Measurements from ENCODE around the gene C2orf92.

The C2orf92 gene

GRCh38 chr2:97730245-97730644 is 60.7 kb downstream of the C2orf92 start:
- DNase-seq (ENCODE audit: low read depth, low spot score), result no peak

- no peak for DNase-seq (ENCODE audit: low read depth, low spot score)
Measured at GRCh38 chr2:97731274-97732020, 61.9 kb downstream of the C2orf92 start.

DNA sequence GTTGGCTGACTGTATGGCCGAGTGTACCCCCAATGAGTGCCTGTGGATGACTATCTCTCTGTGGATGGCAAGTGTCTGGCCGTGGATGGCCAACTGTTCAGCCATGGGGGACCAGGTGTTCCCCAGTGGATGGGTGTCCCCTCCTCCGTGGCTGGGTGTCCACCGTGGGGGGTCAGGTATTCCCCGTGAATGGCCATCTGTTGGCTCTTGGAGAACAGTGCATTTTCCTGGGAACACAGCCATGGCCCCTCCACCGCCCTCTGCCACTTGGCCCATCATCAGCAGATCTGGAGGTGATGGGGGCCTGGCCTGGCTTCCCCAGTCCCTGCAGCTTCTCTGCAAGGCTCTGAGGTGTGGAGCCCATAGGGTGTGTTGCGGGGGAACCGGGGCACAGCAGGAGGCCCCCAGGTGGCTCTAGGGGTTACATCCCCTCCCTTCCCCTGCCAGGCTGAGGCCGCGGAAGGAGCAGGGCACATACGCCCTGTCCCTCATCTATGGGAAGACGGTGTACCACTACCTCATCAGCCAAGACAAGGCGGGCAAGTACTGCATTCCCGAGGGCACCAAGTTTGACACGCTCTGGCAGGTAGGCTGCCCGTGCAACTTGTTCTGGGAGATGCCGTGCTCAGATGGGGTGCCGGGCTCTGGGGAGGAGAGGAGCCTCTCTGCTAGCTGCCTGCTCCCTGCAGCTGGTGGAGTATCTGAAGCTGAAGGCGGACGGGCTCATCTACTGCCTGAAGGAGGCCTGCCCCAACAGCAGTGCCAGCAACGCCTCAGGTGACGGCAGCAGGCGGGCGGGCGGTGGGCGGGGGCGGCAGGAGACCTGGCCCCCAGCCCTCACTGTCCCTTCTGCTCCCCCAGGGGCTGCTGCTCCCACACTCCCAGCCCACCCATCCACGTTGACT is 63.2 kb downstream of the C2orf92 start:
- no peak for DNase-seq (ENCODE audit: low read depth, low spot score)

DNA sequence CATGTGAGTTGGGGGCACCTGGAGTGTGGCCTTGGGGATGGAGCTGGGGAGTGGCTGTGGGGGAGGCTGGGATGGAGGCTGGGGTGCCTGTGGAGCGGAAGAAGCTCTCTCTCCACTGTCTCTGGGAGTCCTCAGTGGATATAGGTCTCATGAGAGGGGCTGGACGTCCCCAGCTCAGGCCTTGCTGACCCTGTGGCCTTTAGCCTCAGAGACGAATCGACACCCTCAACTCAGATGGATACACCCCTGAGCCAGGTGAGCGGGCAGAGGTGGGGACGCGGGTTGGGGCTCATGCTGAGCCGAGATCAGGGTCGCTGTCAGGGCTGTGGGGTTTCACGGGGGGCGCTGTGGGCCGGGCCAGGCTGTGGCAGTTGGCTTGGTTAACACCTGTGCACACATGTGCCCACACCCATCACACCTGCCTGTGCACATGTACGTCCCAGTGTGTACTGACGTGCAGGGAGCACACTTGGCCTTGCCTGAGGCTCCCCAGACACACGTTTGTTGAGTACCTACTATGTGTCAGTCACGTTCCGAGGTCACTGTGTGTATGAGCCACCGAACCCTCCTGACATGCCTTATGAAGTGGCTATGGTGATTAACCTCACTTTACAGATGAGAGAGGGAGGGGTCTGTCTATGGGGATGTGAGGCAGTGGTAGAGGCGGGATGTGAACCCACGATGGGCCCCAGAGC is 64.0 kb downstream of the C2orf92 start:
- no peak for DNase-seq (ENCODE audit: low read depth, low spot score)

DNA sequence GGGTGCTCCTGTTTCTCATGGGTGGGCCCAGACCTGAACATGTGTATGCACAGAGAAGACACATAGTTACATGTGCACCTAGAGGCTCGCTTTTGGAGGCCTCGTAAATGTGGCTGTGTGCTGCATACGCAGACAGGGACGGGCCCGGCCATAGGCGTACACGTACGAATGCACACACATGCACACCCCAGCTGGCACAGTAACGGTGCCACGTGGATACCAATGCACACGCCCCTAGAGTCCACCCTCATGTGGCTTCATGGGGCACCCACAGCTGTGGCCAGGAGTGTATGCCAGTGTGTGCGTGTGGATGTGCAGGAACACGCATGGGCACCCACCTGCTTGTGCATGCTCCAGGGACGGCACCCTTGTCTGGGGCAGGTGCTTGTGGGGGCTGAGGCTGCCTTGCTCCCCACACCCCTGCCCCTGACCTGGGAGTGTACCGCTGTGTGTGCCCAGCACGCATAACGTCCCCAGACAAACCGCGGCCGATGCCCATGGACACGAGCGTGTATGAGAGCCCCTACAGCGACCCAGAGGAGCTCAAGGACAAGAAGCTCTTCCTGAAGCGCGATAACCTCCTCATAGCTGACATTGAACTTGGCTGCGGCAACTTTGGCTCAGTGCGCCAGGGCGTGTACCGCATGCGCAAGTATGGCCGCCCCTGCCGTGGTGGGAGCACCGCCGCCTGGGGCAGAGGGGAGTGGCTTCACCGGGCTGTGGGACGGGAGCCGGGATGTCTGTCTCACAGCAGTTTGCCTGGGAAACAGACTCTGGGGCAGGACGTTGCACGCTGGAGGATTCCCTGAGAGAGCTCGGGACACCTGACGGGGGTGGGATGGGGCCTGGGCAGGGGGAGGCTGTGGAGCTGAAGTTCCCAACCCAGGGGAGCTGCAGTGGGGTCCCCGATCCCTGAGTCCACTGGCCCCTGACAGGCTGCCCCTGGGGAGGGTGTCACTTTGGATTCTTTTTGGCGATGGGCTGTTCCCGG is 64.8 kb downstream of the C2orf92 start:
- no peak for DNase-seq (ENCODE audit: low read depth, low spot score)

DNA sequence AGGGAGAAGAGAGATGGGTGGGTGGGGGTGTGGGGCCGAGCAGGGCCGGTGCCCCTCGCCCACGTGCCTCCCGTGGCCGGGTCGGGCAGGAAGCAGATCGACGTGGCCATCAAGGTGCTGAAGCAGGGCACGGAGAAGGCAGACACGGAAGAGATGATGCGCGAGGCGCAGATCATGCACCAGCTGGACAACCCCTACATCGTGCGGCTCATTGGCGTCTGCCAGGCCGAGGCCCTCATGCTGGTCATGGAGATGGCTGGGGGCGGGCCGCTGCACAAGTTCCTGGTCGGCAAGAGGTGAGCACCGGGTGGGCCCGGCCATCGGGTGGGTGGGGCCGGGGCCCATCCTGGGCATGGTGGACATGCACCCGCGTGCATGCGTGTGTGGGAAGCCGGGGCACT is 65.6 kb downstream of the C2orf92 start:
- DNase-seq (ENCODE audit: low read depth, low spot score), result no peak

DNA sequence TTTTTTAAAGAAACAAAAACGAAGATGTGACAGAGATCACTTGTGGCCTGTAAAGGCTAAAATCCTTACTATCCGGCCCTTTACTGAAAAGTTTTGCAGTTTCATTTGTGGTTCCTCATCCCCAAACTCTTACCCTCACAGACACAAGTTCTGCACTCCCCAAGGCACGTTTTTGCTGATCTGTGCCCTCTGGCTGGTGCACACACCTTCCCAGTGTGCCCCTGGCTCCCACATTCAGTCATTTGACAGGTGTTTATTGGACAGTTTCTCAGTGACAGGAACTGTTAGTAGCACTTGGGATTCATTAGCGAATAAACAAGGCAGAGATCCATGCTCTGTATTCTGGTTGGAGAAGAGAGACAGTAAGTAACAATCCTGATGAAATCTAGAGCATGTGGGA is 66.7 kb downstream of the C2orf92 start:
- no peak for DNase-seq (ENCODE audit: low read depth, low spot score)

DNA sequence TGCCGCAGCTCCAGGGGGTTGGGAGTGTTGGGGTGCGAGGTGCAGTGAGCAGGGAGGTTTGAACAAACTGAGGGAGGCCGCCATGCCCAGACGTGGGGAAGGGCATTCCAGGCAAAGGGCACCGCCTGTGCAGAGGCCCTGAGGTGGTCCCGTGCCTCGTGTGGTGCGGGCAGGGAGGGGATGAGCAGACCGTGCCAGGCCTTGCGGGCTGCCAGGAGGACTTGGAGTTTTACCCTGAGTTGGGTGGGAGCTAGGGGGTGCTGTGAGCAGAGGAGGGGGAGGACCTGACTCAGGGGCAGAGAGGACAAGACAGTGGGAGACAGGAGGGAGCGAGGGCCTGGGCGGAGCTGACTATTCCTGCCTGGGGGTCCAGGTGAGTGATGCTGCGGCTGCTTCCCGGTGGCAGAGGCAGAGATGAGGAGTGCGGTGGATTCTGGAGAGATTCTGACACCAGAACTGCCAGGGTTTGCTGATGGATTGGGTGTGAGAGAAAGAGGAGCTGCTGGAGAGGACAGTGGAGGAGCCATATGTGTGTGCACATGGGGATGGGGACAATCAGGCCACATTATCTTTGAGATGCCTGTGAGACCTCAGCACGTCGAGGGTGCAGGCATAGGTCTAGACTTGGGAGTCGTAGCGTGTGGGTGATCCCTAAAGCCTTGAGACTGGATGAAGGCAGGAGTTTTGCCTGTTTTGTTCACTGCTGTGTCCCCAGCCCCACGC is 67.3 kb downstream of the C2orf92 start:
- no peak for DNase-seq (ENCODE audit: low read depth, low spot score)

DNA sequence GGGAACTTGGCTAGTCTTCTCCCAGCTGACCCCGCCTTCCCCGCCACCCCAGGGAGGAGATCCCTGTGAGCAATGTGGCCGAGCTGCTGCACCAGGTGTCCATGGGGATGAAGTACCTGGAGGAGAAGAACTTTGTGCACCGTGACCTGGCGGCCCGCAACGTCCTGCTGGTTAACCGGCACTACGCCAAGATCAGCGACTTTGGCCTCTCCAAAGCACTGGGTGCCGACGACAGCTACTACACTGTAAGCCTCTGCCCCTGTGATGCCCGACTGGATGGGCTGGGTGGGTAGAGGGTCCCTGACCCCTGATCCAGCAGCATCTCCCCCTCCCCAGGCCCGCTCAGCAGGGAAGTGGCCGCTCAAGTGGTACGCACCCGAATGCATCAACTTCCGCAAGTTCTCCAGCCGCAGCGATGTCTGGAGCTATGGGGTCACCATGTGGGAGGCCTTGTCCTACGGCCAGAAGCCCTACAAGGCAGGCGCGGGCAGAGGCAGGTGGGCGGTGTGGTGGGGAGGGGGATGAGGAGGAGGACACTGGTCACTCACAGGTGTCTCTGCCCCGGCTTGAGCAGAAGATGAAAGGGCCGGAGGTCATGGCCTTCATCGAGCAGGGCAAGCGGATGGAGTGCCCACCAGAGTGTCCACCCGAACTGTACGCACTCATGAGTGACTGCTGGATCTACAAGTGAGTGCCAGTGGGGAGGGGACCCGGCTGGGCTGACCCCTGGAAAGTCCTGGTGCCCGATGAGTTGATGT is 68.1 kb downstream of the C2orf92 start:
- no peak for DNase-seq (ENCODE audit: low read depth, low spot score)

GRCh38 chr2:97738179-97739019 is 68.9 kb downstream of the C2orf92 start:
- DNase-seq (ENCODE audit: low read depth, low spot score), result no peak

DNA sequence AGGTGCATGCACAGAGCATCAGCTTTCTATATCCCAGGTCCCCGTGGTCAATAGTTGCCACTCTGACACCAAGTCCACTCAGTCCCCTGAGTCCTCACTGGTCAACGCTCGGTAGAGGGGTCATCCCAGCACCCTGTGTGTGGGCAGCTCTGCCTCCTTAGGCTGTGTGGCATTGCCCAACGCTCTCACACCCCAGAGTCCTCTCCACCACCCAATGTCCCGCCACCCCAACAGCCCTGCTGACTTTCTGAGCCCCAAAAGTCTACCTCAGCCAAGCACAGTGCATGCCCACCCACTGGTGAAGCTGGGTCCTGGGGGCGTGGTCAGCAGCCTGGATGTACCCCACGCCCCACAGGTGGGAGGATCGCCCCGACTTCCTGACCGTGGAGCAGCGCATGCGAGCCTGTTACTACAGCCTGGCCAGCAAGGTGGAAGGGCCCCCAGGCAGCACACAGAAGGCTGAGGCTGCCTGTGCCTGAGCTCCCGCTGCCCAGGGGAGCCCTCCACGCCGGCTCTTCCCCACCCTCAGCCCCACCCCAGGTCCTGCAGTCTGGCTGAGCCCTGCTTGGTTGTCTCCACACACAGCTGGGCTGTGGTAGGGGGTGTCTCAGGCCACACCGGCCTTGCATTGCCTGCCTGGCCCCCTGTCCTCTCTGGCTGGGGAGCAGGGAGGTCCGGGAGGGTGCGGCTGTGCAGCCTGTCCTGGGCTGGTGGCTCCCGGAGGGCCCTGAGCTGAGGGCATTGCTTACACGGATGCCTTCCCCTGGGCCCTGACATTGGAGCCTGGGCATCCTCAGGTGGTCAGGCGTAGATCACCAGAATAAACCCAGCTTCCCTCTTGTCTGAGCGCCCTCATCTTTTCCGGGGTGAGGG is 69.7 kb downstream of the C2orf92 start:
- DNase-seq (ENCODE audit: low read depth, low spot score), result no peak

DNA sequence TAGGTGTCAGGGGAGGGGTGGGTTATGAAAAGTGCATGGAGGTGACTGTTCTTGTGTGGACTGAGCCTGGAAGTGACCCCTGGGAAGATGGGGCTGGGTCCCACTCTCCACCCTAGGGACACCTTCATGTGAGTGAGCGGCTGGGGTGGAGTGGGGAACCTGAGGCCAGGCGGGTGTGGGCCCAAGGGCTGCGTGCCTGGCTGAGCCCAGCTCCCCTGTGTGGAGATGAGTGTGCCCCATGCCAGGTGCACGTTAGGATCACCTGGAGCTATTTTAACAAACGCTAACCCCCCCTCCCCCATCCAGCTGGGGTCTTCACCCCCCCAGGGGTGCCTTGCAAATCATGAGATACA is 70.4 kb downstream of the C2orf92 start:
- no peak for DNase-seq (ENCODE audit: low read depth, low spot score)

- DNase-seq (ENCODE audit: low read depth, low spot score), result no peak
Measured at GRCh38 chr2:97740590-97741182, 71.2 kb downstream of the C2orf92 start.

DNA sequence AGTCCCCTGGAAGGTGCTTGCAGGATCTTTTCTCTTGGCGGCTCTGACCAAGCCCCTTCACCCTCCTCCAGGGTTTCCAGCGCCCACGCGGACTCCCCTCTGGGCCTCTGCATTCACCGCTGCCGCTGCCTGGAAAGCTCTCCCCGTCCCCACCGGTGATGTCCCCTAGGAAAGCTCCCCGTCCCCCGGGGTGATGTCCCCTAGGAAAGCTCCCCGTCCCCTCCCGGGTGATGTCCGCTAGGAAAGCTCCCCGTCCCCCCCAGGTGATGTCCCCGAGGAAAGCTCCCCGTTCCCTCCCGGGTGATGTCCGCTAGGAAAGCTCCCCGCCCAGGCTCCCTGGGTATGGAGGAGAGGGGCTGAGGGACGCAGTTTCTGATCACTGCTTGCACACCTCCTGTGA is 71.7 kb downstream of the C2orf92 start:
- DNase-seq (ENCODE audit: low read depth, low spot score), result no peak

DNA sequence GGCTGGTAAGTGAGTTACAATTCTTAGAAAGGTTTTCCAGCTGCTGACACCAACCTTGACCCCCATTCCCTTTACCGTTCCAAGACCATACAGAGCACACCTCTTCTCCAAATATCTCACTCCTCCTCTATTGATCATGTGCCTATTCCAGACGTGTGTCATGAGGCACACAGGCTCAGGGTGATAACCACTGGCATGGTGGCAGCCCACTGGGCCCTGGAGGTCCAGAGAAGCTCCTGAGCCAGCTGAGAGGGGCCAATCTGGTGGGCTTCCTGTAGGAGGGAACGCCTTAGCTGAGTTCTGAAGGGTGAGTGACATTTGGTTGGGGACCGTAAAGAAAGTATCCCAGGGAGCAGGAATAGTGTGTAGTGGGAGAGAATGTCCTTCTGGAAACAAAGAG is 72.2 kb downstream of the C2orf92 start:
- no peak for DNase-seq (ENCODE audit: low read depth, low spot score)

- no peak for DNase-seq (ENCODE audit: low read depth, low spot score)
Measured at GRCh38 chr2:97742381-97742847, 72.9 kb downstream of the C2orf92 start.

GRCh38 chr2:97743913-97744312 is 74.4 kb downstream of the C2orf92 start:
- DNase-seq (ENCODE audit: low read depth, low spot score), result no peak
